HepG2 (cell line): Measurements from ENCODE around the gene ACOT2. TPM values are rescaled to one million over a fixed set of nuclear protein-coding genes. Genes with fewer than 3 reads are reported as not detected.

Experiments used
- BCLAF1 ChIP-seq: fragments of 450-650 bp; IDR thresholded peaks from 2 replicates; pipeline ENCODE4 v1.6.1; 2017; ENCODE audit warnings: mild to moderate bottlenecking
- BORCS8-MEF2B ChIP-seq: sonication (generic); formaldehyde crosslinking; IDR thresholded peaks from 2 replicates; pipeline ENCODE4 v1.8.0; 2022; ENCODE audit warnings: mild to moderate bottlenecking, missing genetic modification reagents
- BRCA1 ChIP-seq: sonication (generic); formaldehyde crosslinking; IDR thresholded peaks from 2 replicates; pipeline ENCODE4 v1.4.0; 2020; ENCODE audit warnings: missing genetic modification reagents
- EZH2 ChIP-seq: conservative IDR thresholded peaks from 2 replicates; pipeline ENCODE4 v1.6.1; 2012; ENCODE audit warnings: mild to moderate bottlenecking, low read depth, low read length, moderate library complexity
- FLYWCH1 ChIP-seq: sonication (generic); formaldehyde crosslinking; IDR thresholded peaks from 2 replicates; pipeline ENCODE4 v1.8.1; 2023; ENCODE audit warnings: mild to moderate bottlenecking, missing genetic modification reagents
- GATAD2A ChIP-seq: IDR thresholded peaks from 2 replicates; pipeline ENCODE4 v1.6.1; 2016
- HNF4A ChIP-seq: sonication (generic); formaldehyde crosslinking; IDR thresholded peaks from 2 replicates; pipeline ENCODE4 v1.4.0; 2020; ENCODE audit warnings: missing genetic modification reagents
- JARID2 ChIP-seq: sonication (generic); formaldehyde crosslinking; IDR thresholded peaks from 2 replicates; pipeline ENCODE4 v1.8.1; 2023; ENCODE audit warnings: missing genetic modification reagents, inconsistent platforms; ENCODE audit not compliant: insufficient replicate concordance
- KAT7 ChIP-seq: IDR thresholded peaks from 2 replicates; pipeline ENCODE4 v1.6.1; 2018; ENCODE audit warnings: borderline replicate concordance, missing compliant biosample characterization
- KMT2B ChIP-seq: IDR thresholded peaks from 2 replicates; pipeline ENCODE4 v1.6.1; 2016; ENCODE audit warnings: missing genetic modification reagents, missing compliant biosample characterization
- MAFF ChIP-seq: IDR thresholded peaks from 2 replicates; pipeline ENCODE4 v1.6.1; 2011; ENCODE audit warnings: low read depth, low read length, improper control_type of control experiment
- MLX ChIP-seq: IDR thresholded peaks from 2 replicates; pipeline ENCODE4 v1.6.1; 2016
- NR2F1 ChIP-seq, 2 experiments: fragments of 450-650 bp in 1 of 2; formaldehyde crosslinking in 1 of 2; IDR thresholded peaks; 2 replicates each; pipeline versions ENCODE4 v1.5.0 to v1.6.1; 2016 to 2020; ENCODE audit warnings: mild to moderate bottlenecking in 1 of 2, missing compliant biosample characterization in 1 of 2, missing genetic modification reagents in 1 of 2, moderate library complexity in 1 of 2
- SIX4 ChIP-seq: sonication (generic); formaldehyde crosslinking; IDR thresholded peaks from 2 replicates; pipeline ENCODE4 v1.4.0; 2020; ENCODE audit warnings: missing genetic modification reagents
- SP140L ChIP-seq: sonication (generic); formaldehyde crosslinking; IDR thresholded peaks from 2 replicates; pipeline ENCODE4 v1.4.0; 2020; ENCODE audit warnings: missing genetic modification reagents, borderline replicate concordance
- TEAD2 ChIP-seq: sonication (generic); formaldehyde crosslinking; IDR thresholded peaks from 2 replicates; pipeline ENCODE4 v1.9.0; 2021; ENCODE audit warnings: missing genetic modification reagents
- ZNF274 ChIP-seq: sonication (generic); formaldehyde crosslinking; IDR thresholded peaks from 2 replicates; pipeline ENCODE4 v1.5.1; 2020; ENCODE audit warnings: mild to moderate bottlenecking, missing genetic modification reagents
- ZNF441 ChIP-seq: sonication (generic); formaldehyde crosslinking; IDR thresholded peaks from 2 replicates; pipeline ENCODE4 v1.7.0; 2021; ENCODE audit warnings: missing genetic modification reagents, borderline replicate concordance
- ZNF513 ChIP-seq: sonication (generic); formaldehyde crosslinking; conservative IDR thresholded peaks from 2 replicates; pipeline ENCODE4 v1.5.0; 2020; ENCODE audit warnings: missing genetic modification reagents
- ZNF549 ChIP-seq: sonication (generic); formaldehyde crosslinking; IDR thresholded peaks from 2 replicates; pipeline ENCODE4 v1.5.0; 2020; ENCODE audit warnings: missing genetic modification reagents
- ZNF556 ChIP-seq: sonication (generic); formaldehyde crosslinking; IDR thresholded peaks from 2 replicates; pipeline ENCODE4 v1.4.0; 2020; ENCODE audit warnings: mild to moderate bottlenecking, missing genetic modification reagents, borderline replicate concordance
- ZNF558 ChIP-seq: sonication (generic); formaldehyde crosslinking; IDR thresholded peaks from 2 replicates; pipeline ENCODE4 v1.9.0; 2022; ENCODE audit warnings: mild to moderate bottlenecking, missing genetic modification reagents, borderline replicate concordance
- ZNF629 ChIP-seq: sonication (generic); formaldehyde crosslinking; conservative IDR thresholded peaks from 2 replicates; pipeline ENCODE4 v1.5.0; 2020; ENCODE audit warnings: missing genetic modification reagents
- ZNF670 ChIP-seq: sonication (generic); formaldehyde crosslinking; IDR thresholded peaks from 2 replicates; pipeline ENCODE4 v1.8.0; 2022; ENCODE audit warnings: mild to moderate bottlenecking, missing genetic modification reagents, borderline replicate concordance
- ZNF678 ChIP-seq: sonication (generic); formaldehyde crosslinking; IDR thresholded peaks from 2 replicates; pipeline ENCODE4 v1.4.0; 2020; ENCODE audit warnings: mild to moderate bottlenecking, missing genetic modification reagents
- ZNF768 ChIP-seq: sonication (generic); formaldehyde crosslinking; IDR thresholded peaks from 2 replicates; pipeline ENCODE4 v1.4.0; 2020; ENCODE audit warnings: missing genetic modification reagents
- ZNF782 ChIP-seq: sonication (generic); formaldehyde crosslinking; IDR thresholded peaks from 2 replicates; pipeline ENCODE4 v1.4.0; 2020; ENCODE audit warnings: missing genetic modification reagents, mild to moderate bottlenecking, borderline replicate concordance
- ZNF83 ChIP-seq: sonication (generic); formaldehyde crosslinking; IDR thresholded peaks from 2 replicates; pipeline ENCODE4 v1.4.0; 2020; ENCODE audit warnings: missing genetic modification reagents, mild to moderate bottlenecking, borderline replicate concordance
- polyA plus RNA-seq, 8 experiments: library from polyadenylated mRNA; depleted of rRNA in 3 of 8; stranded (reverse) in 7 of 8; unstranded in 1 of 8; fragments of >200 nt; fragmentation: Illumina TruSeq in 4 of 8; extraction: Trizol in 4 of 8; gene quantifications; 2 replicates each; pipeline versions ENCODE4 v1.2.1 to v1.2.3, GENCODE V29; 2011 to 2016; ENCODE audit warnings: low read depth in 4 of 8, missing spikeins in 1 of 8, mixed read lengths in 1 of 8; ENCODE audit not compliant: insufficient read depth in 1 of 8
- total RNA-seq, 5 experiments: library from RNA; depleted of rRNA; stranded (reverse); fragments of >200 nt; fragmentation: Illumina TruSeq; extraction: Trizol; gene quantifications; 2 replicates each; pipeline ENCODE4 v1.2.3, GENCODE V29; 2016; ENCODE audit warnings: low read depth in 1 of 5

The ACOT2 gene
- total and polyA plus RNA-seq, 2 of the 13 experiments (the other 11 are each of a cell fraction or from before 2014, with no cell fraction given): 60.0 to 110 TPM

- TF ChIP-seq MLX (CRISPR knock-in tag): no peak
- TF ChIP-seq BRCA1 (CRISPR knock-in tag): no peak
- TF ChIP-seq BCLAF1: no peak
- no peak for TF ChIP-seq GATAD2A
- no peak for TF ChIP-seq JARID2 (CRISPR knock-in tag)
- peak; percentile 80; the same call in 1 of the 2 replicates for TF ChIP-seq ZNF556
- no peak for TF ChIP-seq MAFF
- peak; percentile 26; the same call in 1 of the 2 replicates for TF ChIP-seq ZNF629
- peak; percentile 18; the same call in 1 of the 2 replicates for TF ChIP-seq ZNF274
- TF ChIP-seq ZNF558 (CRISPR knock-in tag): peak; percentile 88; the same call in 1 of the 2 replicates
- no peak for TF ChIP-seq KAT7 (CRISPR knock-in tag)
- no peak for TF ChIP-seq TEAD2
- no peak for TF ChIP-seq HNF4A (CRISPR knock-in tag)
- peak; percentile 89 for TF ChIP-seq ZNF768
- no peak for TF ChIP-seq KMT2B (CRISPR knock-in tag)
- TF ChIP-seq ZNF670 (CRISPR knock-in tag): no peak
- no peak for TF ChIP-seq EZH2
- no peak for TF ChIP-seq ZNF549
- no peak for TF ChIP-seq SP140L
- TF ChIP-seq ZNF513: no peak
- no peak for TF ChIP-seq SIX4
- no peak for TF ChIP-seq ZNF83
- no peak for TF ChIP-seq BORCS8-MEF2B (CRISPR knock-in tag)
- no peak for TF ChIP-seq NR2F1 (CRISPR knock-in tag; IDR thresholded peaks at IDR 0.05)
- no peak for TF ChIP-seq FLYWCH1 (CRISPR knock-in tag)
- TF ChIP-seq ZNF678 (CRISPR knock-in tag): 0 out of 2 replicates have a peak, but pooled peaks have one; percentile 28
- peak; percentile 62 for TF ChIP-seq ZNF441 (CRISPR knock-in tag)
- no peak; the same call in 1 of the 2 replicates for TF ChIP-seq ZNF782
Measured at GRCh38 chr14:73612339-73613045, 43.5 kb downstream of the ACOT2 start, which contains the start of gene ACOT6 (continued).
